SK-N-SH (cell line): ENCODE results near the gene C1orf50. TPM values are rescaled to one million over a fixed set of nuclear protein-coding genes. Genes with fewer than 3 reads are reported as not detected.

Source experiments
- CTCF ChIA-PET: fragments of 300-600, 350-600 bp; formaldehyde crosslinking; extraction: SDS; loops from one replicate; lab custom pipeline; 2021; lab: Yijun Ruan, JAX
- POLR2A ChIA-PET: fragments of 350-600 bp; sonication (Branson Sonifier 250); formaldehyde crosslinking; extraction: SDS; loops from one replicate; lab custom pipeline; 2020; ENCODE audit warnings: antibody characterized with exemption, inconsistent platforms; lab: Yijun Ruan, JAX
- DNase-seq: peaks from one replicate; pipeline ENCODE4 v3.0.0; 2012
- H2AFZ ChIP-seq: fragments of 200-600 bp; sonication (generic); 2 replicates; pipeline ENCODE4 v1.8.1; 2016; ENCODE audit warnings: antibody characterized with exemption, mild to moderate bottlenecking, low read depth
- H3F3A ChIP-seq: fragments of 200-600 bp; sonication (generic); replicated peaks from 2 replicates; pipeline ENCODE3; 2016; ENCODE audit warnings: antibody characterized with exemption, mild to moderate bottlenecking; ENCODE audit not compliant: insufficient read depth
- H3K27ac ChIP-seq, 2 experiments: fragments of 200-500 bp in 1 of 2; fragments of 200-600 bp in 1 of 2; sonication (Bioruptor generic) in 1 of 2; sonication (generic), shearing (Covaris generic) in 1 of 2; 2 replicates each; pipeline versions ENCODE4 v1.5.1 to v1.6.1; 2014 to 2016; ENCODE audit warnings: low read depth in 2 of 2, inconsistent platforms in 1 of 2, low read length in 1 of 2, mild to moderate bottlenecking in 1 of 2, mixed read lengths in 1 of 2
- H3K27me3 ChIP-seq: fragments of 200-600 bp; sonication (generic), shearing (Covaris generic); 2 replicates; pipeline ENCODE4 v1.6.1; 2016; ENCODE audit warnings: mixed run types; ENCODE audit not compliant: insufficient read depth
- H3K36me3 ChIP-seq, 2 experiments: fragments of 200-500 bp in 1 of 2; fragments of 200-600 bp in 1 of 2; sonication (Bioruptor generic) in 1 of 2; sonication (generic) in 1 of 2; replicated peaks in 1 of 2; 2 replicates each; pipeline versions ENCODE3 to v1.5.1; 2014 to 2016; ENCODE audit warnings: low read length in 1 of 2, mild to moderate bottlenecking in 1 of 2; ENCODE audit not compliant: insufficient read depth in 2 of 2, control insufficient read depth in 1 of 2
- H3K4me1 ChIP-seq, 2 experiments: fragments of 200-500 bp in 1 of 2; fragments of 200-600 bp in 1 of 2; sonication (Bioruptor generic) in 1 of 2; sonication (generic), shearing (Covaris generic) in 1 of 2; 2 replicates each; pipeline versions ENCODE4 v1.5.1 to v1.6.1; 2014 to 2016; ENCODE audit warnings: low read depth in 1 of 2, low read length in 1 of 2, mixed run types in 1 of 2; ENCODE audit not compliant: insufficient read depth in 2 of 2, control insufficient read depth in 1 of 2
- H3K4me2 ChIP-seq: fragments of 200-600 bp; sonication (generic), shearing (Covaris generic); 2 replicates; pipeline ENCODE4 v1.6.1; 2017; ENCODE audit warnings: mixed run types
- H3K4me3 ChIP-seq, 2 experiments: fragments of 200-500 bp in 1 of 2; fragments of 200-600 bp in 1 of 2; sonication (Bioruptor generic) in 1 of 2; sonication (generic), shearing (Covaris generic) in 1 of 2; 2 replicates each; pipeline versions ENCODE4 v1.5.1 to v1.8.1; 2014 to 2016; ENCODE audit warnings: low read depth in 2 of 2, inconsistent platforms in 1 of 2, low read length in 1 of 2, mild to moderate bottlenecking in 1 of 2, mixed read lengths in 1 of 2, moderate library complexity in 1 of 2
- H3K79me2 ChIP-seq: fragments of 200-600 bp; sonication (generic); 2 replicates; pipeline ENCODE4 v1.8.1; 2017; ENCODE audit warnings: mild to moderate bottlenecking; ENCODE audit not compliant: insufficient read depth
- H3K9ac ChIP-seq: fragments of 200-600 bp; sonication (generic); 2 replicates; pipeline ENCODE4 v1.6.1; 2017; ENCODE audit warnings: mixed run types
- H3K9me2 ChIP-seq: fragments of 200-600 bp; sonication (generic); 2 replicates; pipeline ENCODE4 v1.6.1; 2017; ENCODE audit warnings: mixed run types
- H3K9me3 ChIP-seq: fragments of 200-600 bp; sonication (generic); 2 replicates; pipeline ENCODE4 v1.6.1; 2017; ENCODE audit warnings: mixed run types, mild to moderate bottlenecking, moderate library complexity
- H4K20me1 ChIP-seq: fragments of 200-600 bp; sonication (generic); 2 replicates; pipeline ENCODE4 v1.6.1; 2017; ENCODE audit warnings: mild to moderate bottlenecking, mixed run types; ENCODE audit not compliant: insufficient read depth
- CHD2 ChIP-seq: fragments of 150-350 bp; IDR thresholded peaks from 2 replicates; pipeline ENCODE4 v1.6.1; 2018; ENCODE audit warnings: low read length; ENCODE audit not compliant: partially characterized antibody
- ELF1 ChIP-seq: IDR thresholded peaks from 2 replicates; pipeline ENCODE4 v1.4.0; 2012
- EP300 ChIP-seq, 2 experiments: IDR thresholded peaks; 2 replicates each; pipeline versions ENCODE4 v1.4.0 to v1.6.1; 2012; ENCODE audit warnings: borderline replicate concordance in 1 of 2, low read depth in 1 of 2, low read length in 1 of 2
- EZH2phosphoT487 ChIP-seq: fragments of 200-600 bp; sonication (generic); IDR thresholded peaks from 2 replicates; pipeline ENCODE4 v1.6.1; 2017; ENCODE audit warnings: low read depth, mixed run types, mild to moderate bottlenecking, antibody characterized with exemption, moderate library complexity, borderline replicate concordance
- FOSL2 ChIP-seq: IDR thresholded peaks from 2 replicates; pipeline ENCODE4 v1.4.0; 2012; ENCODE audit warnings: low read depth, mild to moderate bottlenecking, moderate library complexity, borderline replicate concordance
- FOXJ3 ChIP-seq: sonication (generic); formaldehyde crosslinking; IDR thresholded peaks from 2 replicates; pipeline ENCODE4 v1.5.1; 2020; ENCODE audit warnings: mild to moderate bottlenecking, missing genetic modification reagents
- IRF3 ChIP-seq: fragments of 150-350 bp; IDR thresholded peaks from 2 replicates; pipeline ENCODE4 v1.6.1; 2016; ENCODE audit warnings: mild to moderate bottlenecking, low read depth, low read length
- JUND ChIP-seq: IDR thresholded peaks from 2 replicates; pipeline ENCODE4 v1.4.0; 2012
- MEF2A ChIP-seq: IDR thresholded peaks from 2 replicates; pipeline ENCODE4 v1.4.0; 2012; ENCODE audit warnings: low read depth, borderline replicate concordance
- MXI1 ChIP-seq: IDR thresholded peaks from 2 replicates; pipeline ENCODE4 v1.6.1; 2012; ENCODE audit warnings: mild to moderate bottlenecking, low read depth, low read length, improper control_type of control experiment
- NRF1 ChIP-seq: IDR thresholded peaks from 2 replicates; pipeline ENCODE4 v1.6.1; 2012; ENCODE audit warnings: low read depth, mild to moderate bottlenecking, low read length
- PBX3 ChIP-seq: IDR thresholded peaks from 2 replicates; pipeline ENCODE4; 2012
- RFX5 ChIP-seq: IDR thresholded peaks from 2 replicates; pipeline ENCODE4 v1.6.1; 2012; ENCODE audit warnings: mild to moderate bottlenecking, improper control_type of control experiment, low read length
- TAF1 ChIP-seq: IDR thresholded peaks from 2 replicates; pipeline ENCODE4 v1.6.1; 2012; ENCODE audit warnings: low read depth, mild to moderate bottlenecking, low read length, moderate library complexity, borderline replicate concordance
- TCF12 ChIP-seq: IDR thresholded peaks from 2 replicates; pipeline ENCODE4 v1.4.0; 2012
- USF1 ChIP-seq: IDR thresholded peaks from 2 replicates; pipeline ENCODE4 v1.4.0; 2012; ENCODE audit warnings: low read depth, borderline replicate concordance
- YY1 ChIP-seq: IDR thresholded peaks from 2 replicates; pipeline ENCODE4 v1.4.0; 2012; ENCODE audit warnings: low read depth, mild to moderate bottlenecking
- WGBS: methylation state at CpG from one replicate; pipeline ENCODE4 v1.1.6; 2017; ENCODE audit warnings: low lambda C conversion rate; 5-methylcytosine and 5-hydroxymethylcytosine counted together
- polyA plus RNA-seq, 3 experiments: library from polyadenylated mRNA; depleted of rRNA; stranded (reverse); fragments of >200 nt; gene quantifications; 2 replicates each; pipeline ENCODE4 v1.2.3, GENCODE V29; 2012
- TF ChIP-seq, protein P1 (sequence below): IDR thresholded peaks from 2 replicates; pipeline ENCODE4 v1.4.0; 2012; ENCODE audit warnings: low read depth
- TF ChIP-seq, protein P2 (sequence below): fragments of 150-350 bp; IDR thresholded peaks from 2 replicates; pipeline ENCODE4 v1.6.1; 2017; ENCODE audit warnings: antibody characterized with exemption, low read length, low read depth, borderline replicate concordance

Gene C1orf50
- polyA plus RNA-seq, 1 of the 3 experiments (the other 2 are of a cell fraction) = 2.6 TPM

DNA sequence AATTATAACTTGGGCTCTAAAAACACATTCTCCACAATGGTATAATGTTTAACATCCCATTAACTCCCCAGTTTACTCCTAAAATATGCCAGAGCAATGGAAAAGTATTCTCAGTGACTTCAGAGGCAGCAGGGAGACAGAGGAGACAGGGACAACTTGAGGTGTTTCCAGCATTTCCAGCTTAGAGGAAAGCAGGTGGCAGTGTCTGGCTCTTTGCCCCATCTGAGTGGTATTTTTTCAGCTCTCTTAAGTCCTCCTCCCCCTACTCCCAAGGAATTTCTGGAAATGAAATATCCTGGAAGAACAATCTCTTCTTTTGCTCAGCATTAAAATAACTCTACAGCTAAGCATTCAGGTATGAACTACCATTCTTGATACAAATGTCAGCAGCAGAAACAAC, 39.1 kb downstream of the C1orf50 start:
- POLR2A ChIA-PET = no interaction called here
- Histone ChIP-seq H3K27ac (no peak overlapping the region), H3K4me2 (no peak overlapping the region)

DNA sequence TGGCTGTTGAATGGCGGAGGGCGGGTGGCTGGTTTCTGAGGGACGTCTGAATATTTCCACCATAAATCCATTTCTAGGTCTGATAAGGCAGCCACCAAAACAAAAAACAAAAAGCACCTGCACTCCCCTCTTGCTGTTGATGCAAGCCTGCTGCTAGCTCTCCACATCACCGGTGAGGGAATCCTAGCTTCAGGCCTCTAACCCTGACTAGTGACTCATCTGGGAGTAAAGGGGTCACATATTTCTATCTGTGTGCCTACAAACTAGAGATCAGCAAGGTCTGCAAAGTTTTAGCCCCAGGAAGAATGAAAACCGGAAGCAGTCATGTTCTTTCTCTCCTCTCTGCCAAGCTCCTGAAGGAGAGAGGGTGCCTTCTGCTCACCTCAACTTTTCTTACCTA, 39.5 kb downstream of the C1orf50 start:
- Histone ChIP-seq H3K4me3 (no peak overlapping the region), H3K9me2 (no peaks in the 10 kb centered on the region), H3K9me3 (no peaks in the 10 kb centered on the region), H3K79me2 (no peaks in the 10 kb centered on the region), H3F3A (no peaks in the 10 kb centered on the region), H3K36me3 (peaks cover 0 to 5% of the 10 kb centered on the region in 2 experiments), H3K27me3 (no peaks in the 10 kb centered on the region), H3K9ac (no peak overlapping the region), H2AFZ (no peak overlapping the region), H3K27ac (no peak overlapping the region), H4K20me1 (no peaks in the 10 kb centered on the region), H3K4me2 (no peak overlapping the region), H3K4me1 (peaks cover 0 to 2% of the 10 kb centered on the region in 2 experiments; a peak in 1 of 4 replicates)
- no peak for DNase-seq
- TF ChIP-seq IRF3 (no peak), EP300 (IDR thresholded peaks at IDR 0.05; ENCODE audit: borderline replicate concordance in 1 of 2, low read depth in 1 of 2, low read length in 1 of 2) (no peak), CHD2 (no peak), NRF1 (no peak), PBX3 (no peak), TAF1 (no peak), JUND (no peak)
- TF ChIP-seq, protein P1, sequence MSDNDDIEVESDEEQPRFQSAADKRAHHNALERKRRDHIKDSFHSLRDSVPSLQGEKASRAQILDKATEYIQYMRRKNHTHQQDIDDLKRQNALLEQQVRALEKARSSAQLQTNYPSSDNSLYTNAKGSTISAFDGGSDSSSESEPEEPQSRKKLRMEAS = no peak
- POLR2A ChIA-PET = no interaction called here
- whole genome bisulfite sequencing = 94% methylated on average over 5 of the region's 5 CpGs
- CTCF ChIA-PET = interaction anchor here (1.0 to 7.8 kb wide), 4 partner anchors 9 to 107 kb away, joined by 3 to 26 read pairs (median 6); no protein-coding TSS in a partner anchor

More for the DNA sequence above, 39.1 kb downstream of the C1orf50 start:
- TF ChIP-seq, protein P1 = no peak
- no peak for TF ChIP-seq MXI1
- TF ChIP-seq TCF12 = no peak
- no peak for TF ChIP-seq ELF1
- TF ChIP-seq EP300 (IDR thresholded peaks at IDR 0.05; ENCODE audit: borderline replicate concordance in 1 of 2, low read depth in 1 of 2, low read length in 1 of 2) = no peak
- TF ChIP-seq, protein P2, sequence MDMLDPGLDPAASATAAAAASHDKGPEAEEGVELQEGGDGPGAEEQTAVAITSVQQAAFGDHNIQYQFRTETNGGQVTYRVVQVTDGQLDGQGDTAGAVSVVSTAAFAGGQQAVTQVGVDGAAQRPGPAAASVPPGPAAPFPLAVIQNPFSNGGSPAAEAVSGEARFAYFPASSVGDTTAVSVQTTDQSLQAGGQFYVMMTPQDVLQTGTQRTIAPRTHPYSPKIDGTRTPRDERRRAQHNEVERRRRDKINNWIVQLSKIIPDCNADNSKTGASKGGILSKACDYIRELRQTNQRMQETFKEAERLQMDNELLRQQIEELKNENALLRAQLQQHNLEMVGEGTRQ = no peak
- TF ChIP-seq JUND = no peak
- no peak for TF ChIP-seq RFX5
- TF ChIP-seq YY1 = no peak
- TF ChIP-seq NRF1 = no peak
- TF ChIP-seq FOXJ3 (CRISPR knock-in tag) = no peak
- TF ChIP-seq USF1 = no peak
- no peak for TF ChIP-seq EZH2phosphoT487
- TF ChIP-seq MEF2A = no peak
- TF ChIP-seq FOSL2 = no peak
- no peak for TF ChIP-seq TAF1
- H3K9me2 ChIP-seq = no peaks in the 10 kb centered on the region
- no peak overlapping the region for H2AFZ ChIP-seq
- H3K36me3 ChIP-seq = peaks cover 0 to 4% of the 10 kb centered on the region in 2 experiments
- CTCF ChIA-PET = interaction anchor here (1.0 to 7.8 kb wide), 4 partner anchors 10 to 107 kb away, joined by 3 to 26 read pairs (median 6); no protein-coding TSS in a partner anchor
- no peaks in the 10 kb centered on the region for H3K9me3 ChIP-seq
- H3K27me3 ChIP-seq = no peaks in the 10 kb centered on the region
- no peaks in the 10 kb centered on the region for H4K20me1 ChIP-seq
- no peaks in the 10 kb centered on the region for H3F3A ChIP-seq
- H3K9ac ChIP-seq = no peak overlapping the region
- H3K4me1 ChIP-seq = peaks cover 0 to under 1% of the 10 kb centered on the region in 2 experiments; a peak in 1 of 4 replicates
- no peak overlapping the region for H3K4me3 ChIP-seq
- H3K79me2 ChIP-seq = no peaks in the 10 kb centered on the region
- DNase-seq = no peak
